Heart left ventricle (tissue), 13 donors: ENCODE results near the gene ENDOU.

Source experiments
- CTCF ChIP-seq, 12 donors: fragments of 200-600 bp; sonication (generic) in 4 of 12; IDR thresholded peaks; one replicate each; pipeline versions ENCODE4 v1.5.0 to v1.8.0; 2018 to 2022; ENCODE audit warnings: antibody characterized with exemption in 12 of 12, mild to moderate bottlenecking in 5 of 12
- POLR2A ChIP-seq, 2 donors: fragments of 450-650 bp; IDR thresholded peaks; one replicate each; pipeline ENCODE4 v1.6.1; 2017; ENCODE audit warnings: antibody characterized with exemption in 2 of 2, mild to moderate bottlenecking in 2 of 2, moderate library complexity in 2 of 2
- donor health status: ischemic (EF 13 %, LVEDD 7.1; RV severe dilation, severe dysfunction).
- donor health status: DM: no; HTN: yes; CAD: no.
- donor health status: DM: no; HTN: no; CAD: no.
- donor health status: ischemic (EF 25% LVEDD 6.9; RV normal size, moderate dysfunction).
- donor health status: ischemic (EF 25% LVEDD 5.7; RV mildly dilated, moderate dysfunction).
- donor health status: ischemic (EF 35%, LVEDD 5.7; RV mildly dilated, moderate dysfunction).
- donor health status: nonischemic (EF 11% LVEDD 7.7; RV severe dilation, severe dysfunction).
- donor health status: DM: yes; HTN: yes; CAD: no.
- donor health status: PGD.
- donor health status: ischemic (EF 29% LVEDD 5.4; RV normal size, mild dysfunction).
- donor health status: nonischemic (EF 23%, LVEDD 6.1; RV moderate dilation, normal function).

GRCh38 chr12:47758834-47759690 lies 33.8 kb upstream of the ENDOU start, which contains the start of gene RAPGEF3:
- peak in 1 of 2 donors; percentile 7 for TF ChIP-seq POLR2A (IDR thresholded peaks at IDR 0.05)
- peak; percentile 27 to 62 (median 50) for TF ChIP-seq CTCF (IDR thresholded peaks at IDR 0.05)
